Stimulated activated CD4-positive, alpha-beta T cell treated with anti-CD3 and anti-CD28 coated beads, TNF-alpha, amount 100 ng/mL, for 48 hours (primary cell): ENCODE measurements around the gene CCL7.

Experiments used
- DNase-seq, 3 donors: peaks; one replicate each; pipeline ENCODE4 v3.0.0-alpha.2; 2020; ENCODE audit warnings: low read depth in 3 of 3

CCL7 gene

DNA sequence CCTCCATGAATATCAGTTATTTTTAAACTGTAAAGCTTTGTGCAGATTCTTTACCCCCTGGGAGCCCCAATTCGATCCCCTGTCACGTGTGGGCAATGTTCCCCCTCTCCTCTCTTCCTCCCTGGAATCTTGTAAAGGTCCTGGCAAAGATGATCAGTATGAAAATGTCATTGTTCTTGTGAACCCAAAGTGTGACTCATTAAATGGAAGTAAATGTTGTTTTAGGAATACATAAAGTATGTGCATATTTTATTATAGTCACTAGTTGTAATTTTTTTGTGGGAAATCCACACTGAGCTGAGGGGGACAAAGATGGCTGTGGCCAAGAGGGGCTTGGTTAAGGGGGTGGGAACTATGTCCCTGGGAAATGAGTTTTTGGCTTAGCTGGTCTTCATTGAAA lies 17.9 kb downstream of the CCL7 start:
- DNase-seq, result no peak

GRCh38 chr17:34290586-34290985 lies 20.6 kb downstream of the CCL7 start:
- DNase-seq, result no peak

- no peak for DNase-seq
Measured at GRCh38 chr17:34291721-34292348, 21.8 kb downstream of the CCL7 start.

DNA sequence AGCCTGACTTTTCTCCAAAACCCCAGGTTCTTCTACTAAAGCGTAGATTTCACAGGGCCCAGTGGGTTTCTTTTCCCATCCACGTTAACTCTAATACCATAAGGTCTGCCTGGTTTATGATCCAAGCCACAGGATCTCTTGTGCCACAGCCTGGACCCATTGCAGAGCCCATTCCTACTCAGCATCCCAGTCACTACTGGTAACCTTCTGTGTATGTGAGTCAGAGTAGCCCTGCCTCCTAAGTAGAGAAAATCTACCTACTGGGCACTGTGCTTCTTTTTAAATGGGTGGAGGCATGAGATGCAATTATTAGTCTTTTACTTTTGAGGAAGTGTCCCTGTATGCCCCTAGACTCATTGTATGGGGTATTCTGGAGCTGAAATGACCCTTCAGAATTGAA lies 29.0 kb downstream of the CCL7 start:
- DNase-seq, result no peak

DNA sequence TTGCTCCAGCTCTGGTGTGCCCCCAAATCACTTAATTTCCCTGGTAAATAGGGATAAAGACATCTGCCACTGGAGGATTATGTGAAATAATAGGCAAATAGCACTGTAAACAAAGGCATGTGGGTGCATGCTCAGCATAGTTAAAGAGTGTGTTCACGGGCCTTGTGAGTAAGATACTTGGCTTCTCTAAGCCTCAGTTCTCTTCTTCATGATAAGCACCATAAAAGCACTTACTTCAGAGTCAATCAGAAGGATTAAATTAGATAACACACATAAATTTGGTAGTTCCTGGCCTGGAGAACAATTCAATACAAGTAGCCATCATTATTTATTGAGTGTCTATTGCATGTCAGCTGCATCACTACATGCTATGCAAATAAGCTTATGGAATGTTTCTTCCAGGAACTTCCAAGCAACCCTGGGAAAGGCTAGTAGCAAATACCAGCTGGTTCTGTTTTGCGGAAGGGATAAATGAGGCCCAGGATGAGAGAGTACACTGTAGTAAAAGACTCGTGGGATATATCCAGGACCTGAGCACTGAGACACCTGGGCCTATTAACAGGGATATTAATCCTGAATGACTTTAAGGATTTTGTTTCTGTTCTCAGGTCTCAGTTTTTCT lies 30.0 kb downstream of the CCL7 start:
- no peak for DNase-seq

GRCh38 chr17:34300652-34301370 lies 30.8 kb downstream of the CCL7 start:
- DNase-seq, result no peak

DNA sequence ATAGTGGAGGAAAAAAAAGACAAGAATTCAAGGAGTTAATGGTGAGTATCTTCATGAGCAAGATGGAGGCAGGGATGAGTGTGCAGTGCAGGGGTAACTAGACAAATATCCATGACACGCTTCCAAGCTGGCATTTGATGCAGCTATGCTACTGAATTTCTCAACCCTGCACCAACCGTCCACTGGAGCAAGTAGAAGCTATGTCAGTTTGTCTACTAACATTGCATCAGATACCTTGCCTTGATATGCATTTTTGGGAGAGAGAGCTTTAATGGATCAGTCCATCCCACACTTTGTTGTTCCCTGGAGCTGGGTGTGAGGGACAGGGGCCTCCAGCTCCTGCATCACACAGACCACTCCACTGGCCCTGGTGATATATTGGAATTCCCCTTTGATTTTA lies 32.0 kb downstream of the CCL7 start:
- no peak for DNase-seq

- DNase-seq, result no peak
Measured at GRCh38 chr17:34302636-34303035, 32.6 kb downstream of the CCL7 start.

GRCh38 chr17:34303606-34304005 lies 33.6 kb downstream of the CCL7 start:
- no peak for DNase-seq

DNA sequence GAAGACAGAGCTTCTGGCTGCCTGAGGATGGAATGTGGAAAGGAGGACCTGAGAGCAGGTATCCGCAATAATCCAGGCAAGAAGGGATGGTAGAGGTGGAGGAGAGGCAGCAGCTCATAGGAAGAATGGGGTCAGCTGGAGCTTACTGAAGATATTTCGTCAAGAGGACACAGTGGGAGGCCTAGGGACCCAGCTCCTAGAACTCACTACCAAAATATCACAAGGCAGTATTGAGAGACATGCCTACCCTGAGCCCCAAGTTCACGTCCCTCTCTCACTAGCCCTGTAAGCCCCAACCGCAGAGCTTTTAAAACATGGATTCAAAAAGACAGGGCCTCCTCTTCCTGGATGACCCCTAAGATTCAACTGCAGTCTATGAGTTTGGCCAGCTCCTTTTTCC lies 35.0 kb downstream of the CCL7 start:
- no peak for DNase-seq

- no peak for DNase-seq
Measured at GRCh38 chr17:34305606-34306005, 35.6 kb downstream of the CCL7 start.

DNA sequence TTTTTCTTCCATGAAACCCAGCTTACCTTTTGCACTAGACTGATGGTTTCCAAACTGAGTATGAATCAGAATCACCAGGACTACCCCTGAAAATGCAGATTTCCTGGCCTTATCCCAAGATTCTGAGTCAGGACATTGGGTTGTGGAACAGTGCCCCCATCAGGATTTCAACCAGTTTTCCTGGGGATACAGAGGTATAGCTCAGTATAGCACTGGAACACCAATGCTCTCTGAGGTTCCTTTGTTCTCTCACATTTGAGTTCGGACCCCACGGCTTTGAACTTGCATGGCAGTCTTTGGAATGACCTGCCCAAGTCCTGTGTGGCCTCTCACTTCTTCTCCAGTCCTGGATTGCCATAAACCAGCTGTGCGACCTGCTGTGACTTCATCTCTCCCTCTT lies 36.4 kb downstream of the CCL7 start:
- no peak for DNase-seq

DNA sequence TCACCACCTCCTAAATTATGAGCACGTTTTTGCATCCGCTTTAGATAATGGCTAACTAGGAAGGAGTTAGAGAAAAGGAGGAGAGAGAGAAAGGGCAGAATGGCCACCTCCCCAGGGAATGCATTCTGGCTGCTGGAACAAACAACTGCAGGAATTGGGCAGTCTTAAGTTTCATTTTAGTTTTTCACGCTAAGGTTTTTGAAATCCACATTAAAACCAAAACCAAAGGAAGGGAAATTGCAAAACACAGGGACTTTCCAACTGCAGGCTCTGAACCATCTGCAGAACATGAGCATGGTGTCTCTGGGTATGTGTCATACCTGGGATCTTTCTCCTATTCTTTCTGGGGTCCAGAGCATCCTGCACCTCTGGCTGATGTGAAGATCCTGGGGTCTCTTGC lies 37.1 kb downstream of the CCL7 start:
- DNase-seq, result no peak

- no peak for DNase-seq
Measured at GRCh38 chr17:34308371-34308770, 38.4 kb downstream of the CCL7 start.

- DNase-seq, result no peak
Measured at GRCh38 chr17:34311291-34311690, 41.3 kb downstream of the CCL7 start.

GRCh38 chr17:34312080-34312479 lies 42.1 kb downstream of the CCL7 start:
- DNase-seq, result no peak

DNA sequence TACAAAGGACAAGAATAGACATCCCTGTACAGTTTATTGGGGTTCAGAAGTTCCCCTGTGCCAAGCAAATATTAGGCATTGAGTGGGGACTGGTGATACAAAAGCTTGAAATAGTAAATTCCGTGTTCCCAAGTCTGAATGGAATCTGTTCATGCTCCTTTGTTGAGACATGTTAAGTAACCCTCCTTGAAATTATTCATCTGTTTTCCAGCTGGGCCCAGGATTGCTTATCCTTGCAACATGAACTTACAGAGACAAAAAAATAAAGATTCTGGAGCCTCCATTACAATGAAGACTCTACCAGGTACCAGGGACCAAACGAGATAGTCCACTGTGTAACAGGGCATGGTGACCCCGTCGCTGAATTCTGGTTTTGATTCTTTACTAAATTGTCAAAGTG lies 43.1 kb downstream of the CCL7 start:
- DNase-seq, result no peak

GRCh38 chr17:34314279-34314678 lies 44.3 kb downstream of the CCL7 start:
- DNase-seq, result no peak

DNA sequence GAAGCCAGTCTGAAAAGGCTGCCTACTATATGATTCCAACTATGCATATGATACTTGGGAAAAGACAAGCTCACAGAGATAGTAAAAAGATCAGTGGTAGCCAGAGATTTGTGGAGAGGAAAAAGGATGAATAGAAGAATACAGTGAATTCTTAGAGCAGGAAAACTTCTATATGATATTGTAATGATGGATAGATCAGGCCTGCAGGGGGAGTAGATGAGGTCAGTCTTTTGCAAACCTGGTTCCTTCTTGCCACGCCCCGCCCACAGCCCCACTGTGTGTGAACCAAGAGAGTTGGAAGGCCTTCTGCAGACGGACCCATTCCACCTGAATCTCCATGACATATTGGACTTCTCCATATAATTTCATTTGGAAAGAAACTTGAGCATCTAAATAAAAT lies 48.5 kb downstream of the CCL7 start:
- peak in 1 of 3 donors; percentile 3 for DNase-seq

DNA sequence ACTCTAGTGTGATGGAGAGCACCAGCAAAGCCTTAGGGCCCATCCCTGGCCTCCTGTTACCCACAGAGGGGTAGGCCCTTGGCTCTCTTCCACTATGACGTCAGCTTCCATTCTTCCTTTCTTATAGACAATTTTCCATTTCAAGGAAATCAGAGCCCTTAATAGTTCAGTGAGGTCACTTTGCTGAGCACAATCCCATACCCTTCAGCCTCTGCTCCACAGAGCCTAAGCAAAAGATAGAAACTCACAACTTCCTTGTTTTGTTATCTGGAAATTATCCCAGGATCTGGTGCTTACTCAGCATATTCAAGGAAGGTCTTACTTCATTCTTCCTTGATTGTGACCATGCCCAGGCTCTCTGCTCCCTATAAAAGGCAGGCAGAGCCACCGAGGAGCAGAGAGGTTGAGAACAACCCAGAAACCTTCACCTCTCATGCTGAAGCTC lies 49.0 kb downstream of the CCL7 start, which contains the start of gene CCL8:
Gene CCL8, plus strand, starts transcription at position 397 of the 445 bp plus-strand sequence. CDS start 67 bp downstream, outside the sequence.
- DNase-seq, result no peak
